Parathyroid adenoma (tissue), 2 donors: Measurements from ENCODE around the gene CTTNBP2.

ENCODE experiments used
- H2AFZ ChIP-seq: fragments of 300-600 bp; sonication (generic); one replicate; pipeline ENCODE4 v1.7.0; 2017; ENCODE audit warnings: antibody characterized with exemption, mild to moderate bottlenecking
- H3K27ac ChIP-seq: fragments of 300-600 bp; sonication (generic); one replicate; pipeline ENCODE4 v1.7.0; 2017
- H3K27me3 ChIP-seq: fragments of 300-600 bp; sonication (generic); one replicate; pipeline ENCODE4 v1.7.0; 2017; ENCODE audit warnings: low read length; ENCODE audit not compliant: control insufficient read depth, insufficient read depth
- H3K36me3 ChIP-seq: fragments of 300-600 bp; sonication (generic); one replicate; pipeline ENCODE4 v1.7.0; 2017; ENCODE audit warnings: low read length; ENCODE audit not compliant: control insufficient read depth, insufficient read depth
- H3K4me1 ChIP-seq: fragments of 300-600 bp; sonication (generic); one replicate; pipeline ENCODE4 v1.7.0; 2017; ENCODE audit warnings: control low read depth
- H3K4me2 ChIP-seq: fragments of 300-600 bp; sonication (generic); one replicate; pipeline ENCODE4 v1.7.0; 2017; ENCODE audit warnings: low read length
- H3K4me3 ChIP-seq: fragments of 300-600 bp; sonication (generic); one replicate; pipeline ENCODE4 v1.7.0; 2017; ENCODE audit warnings: low read depth, low read length
- H3K79me2 ChIP-seq: fragments of 300-600 bp; sonication (generic); one replicate; pipeline ENCODE4 v1.7.0; 2017; ENCODE audit warnings: control low read depth
- H3K9ac ChIP-seq: fragments of 300-600 bp; sonication (generic); one replicate; pipeline ENCODE4 v1.7.0; 2017; ENCODE audit warnings: mild to moderate bottlenecking
- H3K9me3 ChIP-seq: fragments of 300-600 bp; sonication (generic); one replicate; pipeline ENCODE4 v1.7.0; 2017; ENCODE audit warnings: low read length; ENCODE audit not compliant: control insufficient read depth
- TF ChIP-seq, protein P1 (sequence below): fragments of 300-600 bp; sonication (generic); IDR thresholded peaks from one replicate; pipeline ENCODE4 v1.7.0; 2017; ENCODE audit warnings: antibody characterized with exemption, mild to moderate bottlenecking
- donor health status: primary hyperparathyroidism.

The CTTNBP2 gene

DNA sequence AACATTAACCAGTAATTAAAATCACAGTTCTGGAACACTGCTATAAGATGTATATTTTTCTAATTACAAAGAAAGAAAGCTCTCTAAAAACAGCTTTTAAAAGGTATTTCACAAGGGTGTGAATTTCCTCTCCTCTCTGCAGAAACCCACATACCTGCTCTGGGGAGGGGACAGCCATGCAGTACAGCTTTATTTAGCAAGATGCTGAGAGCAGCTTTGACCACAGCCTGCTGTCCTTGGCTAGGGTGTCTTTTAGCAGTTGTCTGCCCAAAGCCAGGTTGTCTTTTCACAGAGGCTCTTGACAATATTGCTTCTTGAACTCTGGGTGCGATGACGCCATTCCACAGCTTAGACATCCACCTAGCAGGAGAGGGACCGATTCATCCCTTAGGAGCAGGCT, 148.3 kb downstream of the CTTNBP2 start:
- no peak overlapping the region for H3K27ac ChIP-seq
- H3K9me3 ChIP-seq = no peaks in the 10 kb centered on the region
- H3K79me2 ChIP-seq = no peaks in the 10 kb centered on the region
- no peak overlapping the region for H3K4me2 ChIP-seq
- H3K4me1 ChIP-seq = no peaks in the 10 kb centered on the region
- H3K4me3 ChIP-seq = no peak overlapping the region
- TF ChIP-seq, protein P1, sequence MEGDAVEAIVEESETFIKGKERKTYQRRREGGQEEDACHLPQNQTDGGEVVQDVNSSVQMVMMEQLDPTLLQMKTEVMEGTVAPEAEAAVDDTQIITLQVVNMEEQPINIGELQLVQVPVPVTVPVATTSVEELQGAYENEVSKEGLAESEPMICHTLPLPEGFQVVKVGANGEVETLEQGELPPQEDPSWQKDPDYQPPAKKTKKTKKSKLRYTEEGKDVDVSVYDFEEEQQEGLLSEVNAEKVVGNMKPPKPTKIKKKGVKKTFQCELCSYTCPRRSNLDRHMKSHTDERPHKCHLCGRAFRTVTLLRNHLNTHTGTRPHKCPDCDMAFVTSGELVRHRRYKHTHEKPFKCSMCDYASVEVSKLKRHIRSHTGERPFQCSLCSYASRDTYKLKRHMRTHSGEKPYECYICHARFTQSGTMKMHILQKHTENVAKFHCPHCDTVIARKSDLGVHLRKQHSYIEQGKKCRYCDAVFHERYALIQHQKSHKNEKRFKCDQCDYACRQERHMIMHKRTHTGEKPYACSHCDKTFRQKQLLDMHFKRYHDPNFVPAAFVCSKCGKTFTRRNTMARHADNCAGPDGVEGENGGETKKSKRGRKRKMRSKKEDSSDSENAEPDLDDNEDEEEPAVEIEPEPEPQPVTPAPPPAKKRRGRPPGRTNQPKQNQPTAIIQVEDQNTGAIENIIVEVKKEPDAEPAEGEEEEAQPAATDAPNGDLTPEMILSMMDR = no peak
- no peaks in the 10 kb centered on the region for H3K36me3 ChIP-seq
- H2AFZ ChIP-seq = no peak overlapping the region
- no peaks in the 10 kb centered on the region for H3K27me3 ChIP-seq
- H3K9ac ChIP-seq = no peak overlapping the region

DNA sequence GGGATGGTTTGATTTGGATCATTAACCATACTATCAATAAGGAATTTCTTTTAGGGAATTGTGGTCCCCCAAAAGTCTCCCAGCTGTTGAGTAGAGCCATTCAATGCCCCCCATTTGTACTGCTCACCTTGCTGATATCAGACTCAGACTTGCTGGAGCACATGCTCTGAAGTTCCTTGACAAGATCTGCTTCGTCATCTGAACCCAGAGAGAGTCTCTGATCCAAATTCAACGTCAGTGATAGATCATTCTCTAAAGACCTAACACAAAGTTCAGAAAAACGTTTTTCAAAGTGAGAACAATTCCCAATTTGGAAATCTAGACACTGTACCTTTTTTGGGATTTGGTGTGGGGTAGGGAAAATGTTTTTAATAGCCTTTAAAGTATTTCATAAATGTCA, 153.9 kb downstream of the CTTNBP2 start:
- H3K4me1 ChIP-seq = no peaks in the 10 kb centered on the region
- TF ChIP-seq, protein P1 = no peak
- no peak overlapping the region for H3K9ac ChIP-seq

DNA sequence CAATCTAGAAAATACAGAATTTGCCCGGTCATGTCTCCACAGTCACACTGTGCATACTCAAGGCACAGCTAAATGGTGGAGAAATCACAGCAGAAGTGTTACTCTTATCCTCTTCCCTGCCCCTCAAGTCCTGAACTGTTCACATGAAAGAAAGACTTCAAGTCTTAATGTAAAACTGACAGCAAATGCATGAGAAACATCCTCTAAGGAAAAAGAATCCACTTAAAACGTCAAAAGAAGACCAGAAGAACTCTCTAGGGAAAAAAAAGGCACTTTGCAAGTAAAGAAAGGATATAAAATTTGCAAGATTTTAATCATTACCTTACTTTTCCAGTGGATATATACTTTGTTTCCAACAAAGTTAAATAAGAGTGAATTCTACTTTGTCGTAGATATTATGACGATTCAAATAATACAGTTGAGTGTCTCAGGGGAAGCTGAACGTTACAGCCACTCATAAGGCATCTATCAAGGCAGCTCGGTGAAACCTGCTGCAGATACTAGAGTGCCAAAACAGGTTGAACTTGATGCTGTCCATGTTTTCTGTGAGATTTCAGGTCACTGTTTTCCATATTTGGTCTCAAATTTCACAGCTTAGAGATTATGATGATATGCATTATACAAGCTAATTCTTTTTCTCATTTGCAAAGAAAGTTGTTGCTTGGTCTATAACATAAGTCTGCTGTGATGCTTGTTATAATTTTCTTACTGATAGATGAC, 155.0 kb downstream of the CTTNBP2 start:
- no peaks in the 10 kb centered on the region for H3K27me3 ChIP-seq
- no peaks in the 10 kb centered on the region for H3K79me2 ChIP-seq
- no peaks in the 10 kb centered on the region for H3K36me3 ChIP-seq
- no peak overlapping the region for H3K4me2 ChIP-seq
- no peak overlapping the region for H3K4me3 ChIP-seq
- H3K9ac ChIP-seq = no peak overlapping the region
- no peak overlapping the region for H3K27ac ChIP-seq
- H2AFZ ChIP-seq = no peak overlapping the region
- TF ChIP-seq, protein P1 = no peak
- H3K4me1 ChIP-seq = no peaks in the 10 kb centered on the region
- H3K9me3 ChIP-seq = no peaks in the 10 kb centered on the region

More for the DNA sequence above, 153.9 kb downstream of the CTTNBP2 start:
- H3K4me2 ChIP-seq = no peak overlapping the region
- H3K9me3 ChIP-seq = no peaks in the 10 kb centered on the region
- no peaks in the 10 kb centered on the region for H3K36me3 ChIP-seq
- H3K27ac ChIP-seq = no peak overlapping the region
- H3K79me2 ChIP-seq = no peaks in the 10 kb centered on the region
- no peaks in the 10 kb centered on the region for H3K27me3 ChIP-seq
- H2AFZ ChIP-seq = no peak overlapping the region
- H3K4me3 ChIP-seq = no peak overlapping the region

DNA sequence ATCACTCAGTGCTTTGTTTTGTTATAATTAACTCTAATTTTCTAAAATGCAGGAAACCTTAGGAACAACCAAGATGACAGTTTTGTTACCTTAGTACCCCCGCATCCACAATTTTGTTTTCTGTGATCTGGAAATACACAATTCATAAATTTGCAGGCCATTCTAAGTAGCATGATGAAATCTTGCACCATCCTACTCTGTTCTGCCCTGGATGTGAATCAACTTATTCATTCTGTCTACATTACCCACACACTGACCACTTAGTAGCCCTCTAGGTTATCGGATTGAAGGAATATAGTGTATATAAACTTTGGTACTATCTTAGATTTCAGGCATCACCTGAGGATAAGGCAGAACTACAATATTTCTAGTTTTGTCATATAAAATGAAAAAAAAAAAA, 155.9 kb downstream of the CTTNBP2 start:
- no peaks in the 10 kb centered on the region for H3K36me3 ChIP-seq

More for the DNA sequence above, 155.9 kb downstream of the CTTNBP2 start:
- TF ChIP-seq, protein P1 = no peak
- no peak overlapping the region for H2AFZ ChIP-seq
- H3K79me2 ChIP-seq = no peaks in the 10 kb centered on the region
- H3K4me1 ChIP-seq = no peaks in the 10 kb centered on the region
- H3K4me3 ChIP-seq = no peak overlapping the region
- H3K4me2 ChIP-seq = no peak overlapping the region
- no peak overlapping the region for H3K9ac ChIP-seq
- no peak overlapping the region for H3K27ac ChIP-seq
- H3K9me3 ChIP-seq = no peaks in the 10 kb centered on the region
- no peaks in the 10 kb centered on the region for H3K27me3 ChIP-seq
